Prostate gland (tissue), 2 donors: ENCODE data around the gene NEDD4L.

Experiments used
- CTCF ChIP-seq, 4 experiments: fragments of 200-600 bp in 2 of 4; fragments of 450-650 bp in 2 of 4; sonication (generic) in 2 of 4; IDR thresholded peaks; 1 replicate in 3 of 4; 2 replicates in 1 of 4; pipeline ENCODE4 v1.5.1; 2016 to 2019; ENCODE audit warnings: antibody characterized with exemption in 4 of 4, mild to moderate bottlenecking in 2 of 4, moderate library complexity in 2 of 4
- POLR2A ChIP-seq: fragments of 450-650 bp; IDR thresholded peaks from one replicate; pipeline ENCODE4 v1.6.1; 2016; ENCODE audit warnings: antibody characterized with exemption, mild to moderate bottlenecking
- POLR2AphosphoS5 ChIP-seq: sonication (generic); formaldehyde crosslinking; IDR thresholded peaks from one replicate; pipeline ENCODE4 v1.6.1; 2017; ENCODE audit warnings: antibody characterized with exemption

GRCh38 chr18:58249712-58250111 lies 205.7 kb downstream of the NEDD4L start:
- TF ChIP-seq CTCF (IDR thresholded peaks at IDR 0.05) (no peak), POLR2AphosphoS5 (no peak), POLR2A (no peak)
